GM18951 (cell line): ENCODE data around the gene U2AF1L4.
A peak's percentile ranks its signal among the peaks of the same experiment; 100 is the strongest.

Experiments used
- POLR2A ChIP-seq: IDR thresholded peaks from 4 replicates; pipeline ENCODE4 v1.6.1; 2011; ENCODE audit warnings: mild to moderate bottlenecking; ENCODE audit not compliant: insufficient read length, insufficient read depth; ENCODE audit errors: extremely low read depth
- in situ Hi-C: fragments of 300-500 bp; cut with MboI; formaldehyde crosslinking; loops from one replicate; pipeline ENCODE4 v1.12.0; 2022; ENCODE audit warnings: low sequenced_read_pairs, mixed read lengths, inconsistent platforms; ENCODE audit not compliant: unreplicated experiment

The U2AF1L4 gene

DNA sequence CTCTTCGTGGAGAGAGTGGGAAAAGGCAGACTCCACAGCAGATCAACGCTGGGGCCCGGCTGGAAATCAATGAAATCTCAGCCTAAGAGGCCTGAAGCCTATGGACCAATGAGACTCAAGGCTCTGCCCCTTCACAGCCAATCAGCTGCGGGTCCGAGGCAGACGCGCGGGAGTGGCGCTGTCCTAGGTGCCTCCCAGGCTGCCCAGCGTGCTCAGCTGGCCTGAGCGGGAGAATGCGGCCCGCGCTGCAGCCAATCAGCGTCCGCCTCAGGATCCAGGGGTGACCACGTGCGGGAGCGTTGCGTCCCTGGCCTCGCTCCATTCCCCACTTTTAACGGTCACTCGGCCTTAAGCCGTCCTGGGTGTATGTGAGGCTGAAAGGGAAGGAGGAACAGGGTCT, 41.0 kb downstream of the U2AF1L4 start, which contains the start of gene ZBTB32:
ZBTB32 (plus strand) TSS at position 341 of the 400 bp plus-strand sequence. CDS start 10,069 bp downstream, outside the sequence.
- in situ Hi-C loops: no loop called here
- no peak for TF ChIP-seq POLR2A

DNA sequence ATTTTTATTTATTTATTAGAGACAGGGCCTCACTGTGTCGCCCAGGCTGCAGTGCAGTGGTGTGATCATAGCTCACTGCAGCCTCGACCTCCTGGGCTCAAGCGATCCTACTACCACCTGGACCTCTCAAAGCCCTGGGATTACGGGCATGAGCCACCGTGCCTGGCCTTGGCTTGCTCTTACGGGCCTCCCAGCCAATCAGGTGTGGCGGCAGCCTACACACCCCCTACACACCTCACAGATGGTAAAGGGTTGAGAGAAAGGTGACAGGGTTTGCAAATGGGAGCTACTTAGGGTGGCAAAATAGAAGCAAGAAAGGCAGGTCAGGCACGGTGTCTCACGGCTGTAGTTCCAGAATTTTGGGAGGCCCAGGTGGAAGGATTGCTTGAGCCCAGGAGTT, 41.9 kb downstream of the U2AF1L4 start:
- no peak for TF ChIP-seq POLR2A
- in situ Hi-C loops: no loop called here

DNA sequence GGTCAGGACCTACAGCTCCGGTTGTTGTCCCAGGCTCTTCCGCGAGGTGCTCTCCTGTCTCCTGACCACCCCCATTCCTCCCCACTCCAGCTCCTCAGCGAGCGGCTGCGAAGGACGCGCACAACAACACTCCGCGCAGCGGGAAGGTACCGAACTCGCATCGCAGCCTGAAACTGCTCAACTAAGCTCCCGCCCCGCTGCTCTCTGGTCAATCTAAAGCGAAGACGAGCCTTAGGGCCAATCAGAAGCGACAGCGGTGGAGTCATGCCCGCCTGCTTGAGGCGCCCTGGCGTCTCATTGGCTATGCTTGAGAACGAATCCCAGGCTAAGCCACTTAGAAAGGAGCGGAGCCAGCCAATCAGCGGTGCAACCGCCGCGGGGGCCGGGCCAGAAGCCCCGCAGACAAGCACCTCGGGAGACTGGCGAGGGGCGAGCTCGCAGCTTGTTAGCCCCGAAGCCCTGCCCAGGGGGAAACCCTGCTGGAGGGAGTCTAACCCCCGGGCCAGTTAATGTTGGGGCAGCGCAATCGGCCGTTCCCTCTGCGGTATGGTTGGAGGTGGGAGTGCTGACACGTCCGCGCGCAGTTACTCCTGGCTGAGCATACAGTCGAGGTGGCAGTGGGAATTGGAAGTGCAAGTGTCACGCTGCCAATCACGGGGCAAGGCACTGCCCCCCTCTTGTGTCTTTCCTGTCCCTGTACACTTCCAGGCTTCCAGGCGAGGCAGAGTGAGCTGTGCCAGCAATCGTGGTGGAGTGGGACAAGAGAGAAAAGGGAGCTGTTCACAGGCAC, 42.8 kb downstream of the U2AF1L4 start:
- TF ChIP-seq POLR2A: peak; percentile 78
- in situ Hi-C loops: no loop called here

DNA sequence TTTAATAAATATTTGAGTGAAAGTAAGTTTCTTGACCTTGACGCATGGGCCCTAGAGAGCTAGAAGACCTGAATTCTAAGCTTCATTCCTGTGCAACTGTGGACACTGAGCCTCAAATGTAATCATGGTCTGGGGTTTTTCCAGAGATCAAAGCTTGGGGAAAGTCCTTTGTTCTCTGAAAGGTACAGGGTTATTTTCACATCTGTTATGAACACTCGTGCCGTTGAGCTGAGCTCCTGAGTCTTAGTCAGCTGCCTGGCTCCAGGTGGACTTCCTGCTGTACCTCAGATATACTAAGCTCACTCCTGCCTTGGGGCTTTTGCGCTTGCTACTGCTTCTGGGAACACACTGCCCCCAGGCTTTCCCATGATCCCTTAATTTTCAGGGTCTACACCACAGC, 48.4 kb downstream of the U2AF1L4 start:
- no peak for TF ChIP-seq POLR2A
- in situ Hi-C loops: loop anchor here (10.0 kb wide), 1 partner anchor 238 kb away; the partner anchor contains the start of gene LRFN3

- TF ChIP-seq POLR2A: no peak
- in situ Hi-C loops: loop anchor here (10.0 kb wide), 1 partner anchor 239 kb away; the partner anchor contains the start of gene LRFN3
Observed at GRCh38 chr19:35695895-35696422, 49.3 kb downstream of the U2AF1L4 start.

GRCh38 chr19:35693835-35694599, 51.2 kb downstream of the U2AF1L4 start:
- in situ Hi-C loops: loop anchor here (10.0 kb wide), 1 partner anchor 241 kb away; the partner anchor contains the start of gene LRFN3

DNA sequence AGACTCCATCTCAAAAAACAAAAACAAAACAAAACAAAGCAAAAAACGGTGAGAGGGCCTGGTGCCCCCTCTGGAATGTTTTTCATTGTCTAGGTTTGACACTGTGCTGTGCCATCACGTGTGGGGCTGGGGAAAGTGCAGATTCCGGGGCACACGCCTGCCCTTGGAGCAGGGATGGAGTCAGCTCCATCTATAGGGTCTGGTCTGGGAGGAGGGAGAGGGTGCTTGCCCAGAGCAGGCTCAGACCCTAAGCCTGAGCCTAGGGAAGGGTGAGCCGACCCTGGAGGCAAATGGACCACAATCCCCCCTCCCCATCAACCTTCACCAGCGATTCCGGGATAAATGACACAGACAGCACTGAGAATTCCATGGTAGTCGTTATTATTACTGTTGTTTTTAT, 51.8 kb downstream of the U2AF1L4 start:
- TF ChIP-seq POLR2A: no peak
- in situ Hi-C loops: loop anchor here (10.0 kb wide), 1 partner anchor 241 kb away; the partner anchor contains the start of gene LRFN3

More at GRCh38 chr19:35693835-35694599, 51.2 kb downstream of the U2AF1L4 start:
- TF ChIP-seq POLR2A: no peak
